ENCODE measurements around the gene NUMBL. TPM values are rescaled to one million over a fixed set of nuclear protein-coding genes. Genes with fewer than 3 reads are reported as not detected.

The NUMBL gene
- total and polyA plus RNA-seq, 11 donors, result 7.3 to 29.1 (median 10.6) TPM

GRCh38 chr19:40703029-40703755 lies 12.7 kb upstream of the NUMBL start:
- ATAC-seq, result no peak
- no peak for DNase-seq

GRCh38 chr19:40702337-40703012 lies 12.0 kb upstream of the NUMBL start:
- Histone ChIP-seq H3K36me3 (peaks cover 0 to 86% (median 60%) of the 10 kb centered on the region in 9 donors), H3K27ac (peak overlapping the region in 6 of 12 donors; percentile 34 to 68 (median 48)), H3K4me1 (peaks cover 0 to 29% (median 9%) of the 10 kb centered on the region in 12 donors), H3K4me3 (no peak overlapping the region), H3K9me3 (no peaks in the 10 kb centered on the region), H3K27me3 (no peaks in the 10 kb centered on the region)
- no peak for TF ChIP-seq POLR2A (IDR thresholded peaks at IDR 0.05)
- TF ChIP-seq, protein P1, sequence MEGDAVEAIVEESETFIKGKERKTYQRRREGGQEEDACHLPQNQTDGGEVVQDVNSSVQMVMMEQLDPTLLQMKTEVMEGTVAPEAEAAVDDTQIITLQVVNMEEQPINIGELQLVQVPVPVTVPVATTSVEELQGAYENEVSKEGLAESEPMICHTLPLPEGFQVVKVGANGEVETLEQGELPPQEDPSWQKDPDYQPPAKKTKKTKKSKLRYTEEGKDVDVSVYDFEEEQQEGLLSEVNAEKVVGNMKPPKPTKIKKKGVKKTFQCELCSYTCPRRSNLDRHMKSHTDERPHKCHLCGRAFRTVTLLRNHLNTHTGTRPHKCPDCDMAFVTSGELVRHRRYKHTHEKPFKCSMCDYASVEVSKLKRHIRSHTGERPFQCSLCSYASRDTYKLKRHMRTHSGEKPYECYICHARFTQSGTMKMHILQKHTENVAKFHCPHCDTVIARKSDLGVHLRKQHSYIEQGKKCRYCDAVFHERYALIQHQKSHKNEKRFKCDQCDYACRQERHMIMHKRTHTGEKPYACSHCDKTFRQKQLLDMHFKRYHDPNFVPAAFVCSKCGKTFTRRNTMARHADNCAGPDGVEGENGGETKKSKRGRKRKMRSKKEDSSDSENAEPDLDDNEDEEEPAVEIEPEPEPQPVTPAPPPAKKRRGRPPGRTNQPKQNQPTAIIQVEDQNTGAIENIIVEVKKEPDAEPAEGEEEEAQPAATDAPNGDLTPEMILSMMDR (IDR thresholded peaks at IDR 0.05), result peak in 11 of 12 donors; percentile 13 to 53 (median 37)
- DNase-seq (peak in 3 of 5 donors; percentile 59 to 71 (median 65)), ATAC-seq (peak; percentile 57 to 83 (median 73))
- intact Hi-C loops (cut with DNase I), result no loop called here
- WGBS, 4 donors, result 63 to 75% (median 68%) methylated on average over 16 to 18 of the region's 18 CpGs

More at GRCh38 chr19:40703029-40703755, 12.7 kb upstream of the NUMBL start:
- 89 to 92% (median 91%) methylated on average over 23 to 24 of the region's 24 CpGs for WGBS, 4 donors
- peak overlapping the region in 5 of 12 donors; percentile 34 to 68 (median 50) for H3K27ac ChIP-seq
- H3K36me3 ChIP-seq, result peaks cover 0 to 90% (median 67%) of the 10 kb centered on the region in 9 donors
- intact Hi-C loops (cut with DNase I), result no loop called here
- peaks cover 0 to 29% (median 9%) of the 10 kb centered on the region in 12 donors for H3K4me1 ChIP-seq
- no peaks in the 10 kb centered on the region for H3K9me3 ChIP-seq
- TF ChIP-seq, protein P1 (IDR thresholded peaks at IDR 0.05), result no peak
- TF ChIP-seq POLR2A (IDR thresholded peaks at IDR 0.05), result no peak
- no peaks in the 10 kb centered on the region for H3K27me3 ChIP-seq
- H3K4me3 ChIP-seq, result no peak overlapping the region

DNA sequence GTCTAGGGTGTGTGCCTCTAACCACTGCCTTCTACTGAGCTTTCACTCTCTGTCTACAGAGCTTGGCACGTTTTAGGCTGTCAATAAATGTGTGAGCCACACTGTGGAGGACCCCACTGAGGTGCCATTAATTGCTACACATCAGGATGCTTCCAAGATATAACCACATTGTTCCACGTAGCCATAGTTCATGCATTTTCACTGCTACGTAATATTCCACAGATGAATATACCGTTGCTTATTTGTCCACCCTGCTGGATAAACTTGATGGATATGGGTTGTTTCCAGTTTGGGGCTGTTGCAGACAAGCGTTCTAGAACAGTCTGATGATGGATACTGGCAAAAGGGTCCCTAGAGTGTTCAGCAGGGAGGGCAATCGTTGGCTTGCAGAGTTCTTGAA lies 11.3 kb upstream of the NUMBL start:
- Histone ChIP-seq H3K36me3 (peaks cover 0 to 89% (median 60%) of the 10 kb centered on the region in 9 donors), H3K4me1 (peaks cover 0 to 24% (median 9%) of the 10 kb centered on the region in 12 donors), H3K4me3 (no peak overlapping the region), H3K27me3 (no peaks in the 10 kb centered on the region), H3K9me3 (no peaks in the 10 kb centered on the region), H3K27ac (peak overlapping the region in 2 of 12 donors; percentile 15 to 53)
- TF ChIP-seq, protein P1 (IDR thresholded peaks at IDR 0.05), result no peak
- TF ChIP-seq POLR2A (IDR thresholded peaks at IDR 0.05), result no peak
- 97 to 98% (median 97%) methylated on average over 6 of the region's 6 CpGs for WGBS, 4 donors
- DNase-seq (no peak), ATAC-seq (no peak)
- intact Hi-C loops (cut with DNase I), result no loop called here

DNA sequence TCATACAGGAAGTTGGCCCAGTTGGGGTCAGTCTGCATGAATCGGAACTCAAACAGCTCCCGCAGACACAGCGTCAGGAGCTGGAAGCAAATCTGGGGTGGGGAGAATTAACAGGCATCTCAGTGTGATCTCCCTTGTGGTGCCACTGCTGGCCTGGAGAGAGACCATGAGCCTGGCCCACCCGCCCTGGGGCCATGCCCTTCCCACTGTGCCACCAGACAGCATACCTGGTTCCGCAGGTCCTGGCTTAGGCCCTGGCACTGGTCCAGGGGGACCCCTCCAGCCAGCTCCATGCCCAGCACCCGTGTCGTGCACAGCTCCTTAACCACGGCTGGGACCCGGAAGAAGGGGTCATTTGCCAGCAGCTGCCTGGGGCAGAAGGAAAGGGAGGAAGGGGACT lies 9.6 kb upstream of the NUMBL start:
- H3K4me3 ChIP-seq, result no peak overlapping the region
- peaks cover 0 to 8% (median 0%) of the 10 kb centered on the region in 12 donors for H3K4me1 ChIP-seq
- no peak overlapping the region for H3K27ac ChIP-seq
- DNase-seq (no peak), ATAC-seq (no peak)
- H3K27me3 ChIP-seq, result no peaks in the 10 kb centered on the region
- WGBS, 4 donors, result 93 to 99% (median 97%) methylated on average over 7 to 9 of the region's 9 CpGs
- no peak for TF ChIP-seq POLR2A (IDR thresholded peaks at IDR 0.05)
- TF ChIP-seq, protein P1 (IDR thresholded peaks at IDR 0.05), result no peak
- intact Hi-C loops (cut with DNase I), result no loop called here
- peaks cover 0 to 88% (median 64%) of the 10 kb centered on the region in 9 donors for H3K36me3 ChIP-seq
- no peaks in the 10 kb centered on the region for H3K9me3 ChIP-seq

Measured in heart left ventricle (tissue), 16 donors.